Heart left ventricle (tissue), 13 donors: ENCODE results near the gene ZNF341.

Experiments used
- CTCF ChIP-seq, 12 donors: fragments of 200-600 bp; sonication (generic) in 4 of 12; IDR thresholded peaks; one replicate each; pipeline versions ENCODE4 v1.5.0 to v1.8.0; 2018 to 2022; ENCODE audit warnings: antibody characterized with exemption in 12 of 12, mild to moderate bottlenecking in 5 of 12
- POLR2A ChIP-seq, 2 donors: fragments of 450-650 bp; IDR thresholded peaks; one replicate each; pipeline ENCODE4 v1.6.1; 2017; ENCODE audit warnings: antibody characterized with exemption in 2 of 2, mild to moderate bottlenecking in 2 of 2, moderate library complexity in 2 of 2
- donor health status: ischemic (EF 13 %, LVEDD 7.1; RV severe dilation, severe dysfunction).
- donor health status: DM: no; HTN: yes; CAD: no.
- donor health status: DM: no; HTN: no; CAD: no.
- donor health status: ischemic (EF 25% LVEDD 6.9; RV normal size, moderate dysfunction).
- donor health status: ischemic (EF 25% LVEDD 5.7; RV mildly dilated, moderate dysfunction).
- donor health status: ischemic (EF 35%, LVEDD 5.7; RV mildly dilated, moderate dysfunction).
- donor health status: nonischemic (EF 11% LVEDD 7.7; RV severe dilation, severe dysfunction).
- donor health status: DM: yes; HTN: yes; CAD: no.
- donor health status: PGD.
- donor health status: ischemic (EF 29% LVEDD 5.4; RV normal size, mild dysfunction).
- donor health status: nonischemic (EF 23%, LVEDD 6.1; RV moderate dilation, normal function).

GRCh38 chr20:33711446-33711738, 20.4 kb upstream of the ZNF341 start:
- TF ChIP-seq CTCF (IDR thresholded peaks at IDR 0.05), result no peak
- TF ChIP-seq POLR2A (IDR thresholded peaks at IDR 0.05), result no peak
